ENCODE results near the gene JADE2.

JADE2 gene

DNA sequence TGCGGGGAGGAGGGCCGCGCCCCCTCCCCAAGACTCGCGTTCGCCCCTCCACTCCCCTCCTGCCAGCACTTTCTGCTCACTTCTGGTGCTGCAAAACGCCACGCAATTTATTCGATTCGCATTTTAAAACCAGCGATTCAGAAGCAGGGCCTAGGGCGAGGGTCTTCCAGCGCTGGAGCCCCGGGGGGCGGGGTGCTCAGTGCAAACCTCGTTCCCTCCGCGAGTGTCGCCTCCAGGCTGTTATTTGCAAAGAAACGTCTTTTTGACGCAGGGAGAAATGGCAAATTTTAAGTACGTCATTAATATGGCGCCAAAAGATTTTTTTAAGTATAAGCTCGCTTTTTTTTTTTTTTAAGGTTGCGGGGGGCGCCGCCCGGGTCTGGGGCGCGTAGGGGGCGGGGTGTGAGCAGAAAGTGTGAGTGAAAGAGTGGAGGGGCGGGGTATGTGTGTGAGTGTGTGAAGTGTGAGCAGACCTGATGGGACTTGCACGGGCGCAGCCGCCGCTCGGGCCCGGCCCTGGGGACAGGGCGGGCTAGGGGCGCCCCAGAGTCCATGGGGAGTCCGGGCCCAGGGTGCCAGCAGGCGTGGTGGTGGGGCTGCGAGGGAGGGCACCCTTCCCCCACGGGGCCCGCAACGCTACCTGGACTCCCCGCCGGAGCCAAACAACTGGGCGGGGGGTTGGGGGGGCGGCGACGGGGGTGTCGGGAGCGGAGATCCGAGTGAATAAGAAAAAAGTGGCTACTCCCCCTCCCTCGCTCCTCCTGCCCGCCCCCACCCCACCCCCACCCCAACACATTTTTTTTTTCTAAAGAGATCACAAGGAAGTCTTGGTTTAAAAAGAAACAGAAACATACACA is at the start of gene JADE2:
Gene JADE2 (plus strand): TSS at position 845 of the 857 bp plus-strand sequence. CDS start 10,188 bp downstream, outside the sequence.
- Histone ChIP-seq H3K27ac (ENCODE audit: low read depth, low read length, poor library complexity, severe bottlenecking) (peak within 1 kb of the TSS; percentile 86), H3K79me2 (ENCODE audit: insufficient read depth, low read length) (peaks cover 12% of the 10 kb centered on the region), H3K9me2 (ENCODE audit: low read depth, low read length) (no peaks in the 10 kb centered on the region), H3K4me2 (ENCODE audit: low read length) (peak within 1 kb of the TSS; percentile 100), H3K4me1 (ENCODE audit: insufficient read depth, low read length, severe bottlenecking) (peaks cover 27% of the 10 kb centered on the region), H3K9ac (ENCODE audit: low read length) (peak within 1 kb of the TSS; percentile 96), H2AFZ (ENCODE audit: low read length) (peak within 1 kb of the TSS; percentile 80), H3K4me3 (ENCODE audit: low read depth, low read length, poor library complexity, severe bottlenecking) (peak within 1 kb of the TSS; percentile 95), H3F3A (ENCODE audit: insufficient read depth, low read length) (0 out of 2 replicates have a peak, but pooled peaks cover 4% of the 10 kb centered on the region), H3K27me3 (ENCODE audit: insufficient read depth, low read length) (no peaks in the 10 kb centered on the region), H4K20me1 (ENCODE audit: insufficient read depth, low read length) (no peaks in the 10 kb centered on the region), H3K36me3 (ENCODE audit: insufficient read depth, low read length) (0 out of 2 replicates have a peak, but pooled peaks cover 6% of the 10 kb centered on the region), H3K9me3 (ENCODE audit: low read length) (no peaks in the 10 kb centered on the region)
- TF ChIP-seq, protein P1, sequence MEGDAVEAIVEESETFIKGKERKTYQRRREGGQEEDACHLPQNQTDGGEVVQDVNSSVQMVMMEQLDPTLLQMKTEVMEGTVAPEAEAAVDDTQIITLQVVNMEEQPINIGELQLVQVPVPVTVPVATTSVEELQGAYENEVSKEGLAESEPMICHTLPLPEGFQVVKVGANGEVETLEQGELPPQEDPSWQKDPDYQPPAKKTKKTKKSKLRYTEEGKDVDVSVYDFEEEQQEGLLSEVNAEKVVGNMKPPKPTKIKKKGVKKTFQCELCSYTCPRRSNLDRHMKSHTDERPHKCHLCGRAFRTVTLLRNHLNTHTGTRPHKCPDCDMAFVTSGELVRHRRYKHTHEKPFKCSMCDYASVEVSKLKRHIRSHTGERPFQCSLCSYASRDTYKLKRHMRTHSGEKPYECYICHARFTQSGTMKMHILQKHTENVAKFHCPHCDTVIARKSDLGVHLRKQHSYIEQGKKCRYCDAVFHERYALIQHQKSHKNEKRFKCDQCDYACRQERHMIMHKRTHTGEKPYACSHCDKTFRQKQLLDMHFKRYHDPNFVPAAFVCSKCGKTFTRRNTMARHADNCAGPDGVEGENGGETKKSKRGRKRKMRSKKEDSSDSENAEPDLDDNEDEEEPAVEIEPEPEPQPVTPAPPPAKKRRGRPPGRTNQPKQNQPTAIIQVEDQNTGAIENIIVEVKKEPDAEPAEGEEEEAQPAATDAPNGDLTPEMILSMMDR (IDR thresholded peaks at IDR 0.05; ENCODE audit: low read length), result peak; percentile 9; the same call in 1 of the 2 replicates
- no peak for TF ChIP-seq EZH2 (IDR thresholded peaks at IDR 0.05; ENCODE audit: borderline replicate concordance, low read length)

DNA sequence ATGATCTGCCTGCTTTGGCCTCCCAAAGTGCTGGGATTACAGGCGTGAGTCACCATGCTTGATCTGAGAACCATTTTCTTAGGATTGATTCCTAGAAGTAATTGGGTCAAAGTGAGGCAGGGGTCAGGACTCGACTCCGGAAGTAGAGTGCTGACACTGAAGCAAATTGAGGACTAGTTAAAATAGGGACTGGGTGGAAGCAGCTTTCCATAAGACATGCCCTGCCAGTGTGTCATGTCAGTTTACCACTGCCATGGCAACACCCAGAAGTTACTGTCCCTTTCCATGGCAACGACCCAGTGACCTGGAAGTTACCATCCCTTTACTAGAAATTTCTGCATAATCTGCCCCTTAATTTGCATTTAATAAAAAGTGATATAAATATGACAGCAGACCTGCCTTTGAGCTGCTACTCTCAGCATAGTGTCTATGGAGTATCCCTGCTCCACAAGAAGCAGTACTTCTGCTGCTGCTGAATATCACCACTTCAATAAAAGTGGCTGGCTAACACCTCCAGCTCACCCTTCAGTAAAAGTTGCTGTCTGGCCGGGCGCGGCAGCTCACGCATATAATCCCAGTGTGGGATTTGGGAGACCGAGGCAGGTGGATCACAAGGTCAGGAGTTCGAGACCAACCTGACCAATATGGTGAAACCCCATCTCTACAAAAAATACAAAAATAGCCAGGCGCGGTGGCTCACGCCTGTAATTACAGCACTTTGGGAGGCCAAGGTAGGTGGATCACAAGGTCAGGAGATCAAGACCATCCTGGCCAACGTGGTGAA is 47.8 kb upstream of the JADE2 start:
- H3K4me3 ChIP-seq (ENCODE audit: low read depth, low read length, poor library complexity, severe bottlenecking), result no peak overlapping the region
- no peak overlapping the region for H2AFZ ChIP-seq (ENCODE audit: low read length)
- no peaks in the 10 kb centered on the region for H3K4me1 ChIP-seq (ENCODE audit: insufficient read depth, low read length, severe bottlenecking)
- H4K20me1 ChIP-seq (ENCODE audit: insufficient read depth, low read length), result no peaks in the 10 kb centered on the region
- TF ChIP-seq, protein P1 (IDR thresholded peaks at IDR 0.05; ENCODE audit: low read length), result no peak
- H3K9me3 ChIP-seq (ENCODE audit: low read length), result no peaks in the 10 kb centered on the region
- no peak overlapping the region for H3K27ac ChIP-seq (ENCODE audit: low read depth, low read length, poor library complexity, severe bottlenecking)
- no peak overlapping the region for H3K4me2 ChIP-seq (ENCODE audit: low read length)
- no peaks in the 10 kb centered on the region for H3K36me3 ChIP-seq (ENCODE audit: insufficient read depth, low read length)
- no peaks in the 10 kb centered on the region for H3K27me3 ChIP-seq (ENCODE audit: insufficient read depth, low read length)
- no peaks in the 10 kb centered on the region for H3K79me2 ChIP-seq (ENCODE audit: insufficient read depth, low read length)
- H3K9ac ChIP-seq (ENCODE audit: low read length), result no peak overlapping the region
- H3F3A ChIP-seq (ENCODE audit: insufficient read depth, low read length), result no peaks in the 10 kb centered on the region
- no peaks in the 10 kb centered on the region for H3K9me2 ChIP-seq (ENCODE audit: low read depth, low read length)

DNA sequence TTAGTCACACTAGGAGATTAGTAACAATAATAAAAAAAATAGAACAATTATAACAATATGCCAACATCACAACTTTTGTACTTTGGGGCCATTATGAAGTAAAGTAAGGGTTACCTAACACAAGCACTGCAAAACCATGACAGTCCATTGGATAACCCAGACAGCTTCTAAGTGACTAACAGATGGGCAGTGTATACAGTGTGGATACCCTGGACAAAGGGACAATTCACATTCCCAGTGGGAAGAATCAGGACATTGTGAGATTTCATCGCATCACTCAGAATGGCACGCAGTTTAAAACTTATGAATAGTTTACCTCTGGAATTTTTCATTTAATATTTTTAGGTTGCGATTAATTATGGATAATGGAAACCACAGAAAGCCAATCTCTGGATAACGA is 45.6 kb upstream of the JADE2 start:
- Histone ChIP-seq H3K4me3 (ENCODE audit: low read depth, low read length, poor library complexity, severe bottlenecking) (no peak overlapping the region), H3K9ac (ENCODE audit: low read length) (no peak overlapping the region), H3K4me1 (ENCODE audit: insufficient read depth, low read length, severe bottlenecking) (no peaks in the 10 kb centered on the region), H3K9me2 (ENCODE audit: low read depth, low read length) (no peaks in the 10 kb centered on the region), H3K27me3 (ENCODE audit: insufficient read depth, low read length) (no peaks in the 10 kb centered on the region), H4K20me1 (ENCODE audit: insufficient read depth, low read length) (no peaks in the 10 kb centered on the region), H3K9me3 (ENCODE audit: low read length) (no peaks in the 10 kb centered on the region), H2AFZ (ENCODE audit: low read length) (no peak overlapping the region), H3K27ac (ENCODE audit: low read depth, low read length, poor library complexity, severe bottlenecking) (no peak overlapping the region), H3K36me3 (ENCODE audit: insufficient read depth, low read length) (no peaks in the 10 kb centered on the region), H3K79me2 (ENCODE audit: insufficient read depth, low read length) (no peaks in the 10 kb centered on the region), H3K4me2 (ENCODE audit: low read length) (no peak overlapping the region), H3F3A (ENCODE audit: insufficient read depth, low read length) (no peaks in the 10 kb centered on the region)
- TF ChIP-seq, protein P1 (IDR thresholded peaks at IDR 0.05; ENCODE audit: low read length), result no peak
- no peak for TF ChIP-seq EZH2 (IDR thresholded peaks at IDR 0.05; ENCODE audit: borderline replicate concordance, low read length)

Measured in OCI-LY1 (cell line).